Measurements from ENCODE around the gene MID2.

- TF ChIP-seq, protein P1, sequence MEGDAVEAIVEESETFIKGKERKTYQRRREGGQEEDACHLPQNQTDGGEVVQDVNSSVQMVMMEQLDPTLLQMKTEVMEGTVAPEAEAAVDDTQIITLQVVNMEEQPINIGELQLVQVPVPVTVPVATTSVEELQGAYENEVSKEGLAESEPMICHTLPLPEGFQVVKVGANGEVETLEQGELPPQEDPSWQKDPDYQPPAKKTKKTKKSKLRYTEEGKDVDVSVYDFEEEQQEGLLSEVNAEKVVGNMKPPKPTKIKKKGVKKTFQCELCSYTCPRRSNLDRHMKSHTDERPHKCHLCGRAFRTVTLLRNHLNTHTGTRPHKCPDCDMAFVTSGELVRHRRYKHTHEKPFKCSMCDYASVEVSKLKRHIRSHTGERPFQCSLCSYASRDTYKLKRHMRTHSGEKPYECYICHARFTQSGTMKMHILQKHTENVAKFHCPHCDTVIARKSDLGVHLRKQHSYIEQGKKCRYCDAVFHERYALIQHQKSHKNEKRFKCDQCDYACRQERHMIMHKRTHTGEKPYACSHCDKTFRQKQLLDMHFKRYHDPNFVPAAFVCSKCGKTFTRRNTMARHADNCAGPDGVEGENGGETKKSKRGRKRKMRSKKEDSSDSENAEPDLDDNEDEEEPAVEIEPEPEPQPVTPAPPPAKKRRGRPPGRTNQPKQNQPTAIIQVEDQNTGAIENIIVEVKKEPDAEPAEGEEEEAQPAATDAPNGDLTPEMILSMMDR (IDR thresholded peaks at IDR 0.05) = no peak
- TF ChIP-seq POLR2AphosphoS5 (IDR thresholded peaks at IDR 0.05) = no peak
- TF ChIP-seq POLR2A (IDR thresholded peaks at IDR 0.05) = no peak
Observed at GRCh38 chrX:107880054-107880610, 54.5 kb downstream of the MID2 start.
